ENCODE results near the gene DPP8. TPM values are rescaled to one million over a fixed set of nuclear protein-coding genes. Genes with fewer than 3 reads are reported as not detected.

DPP8 gene
- total RNA-seq (2021) = 25.1 and 27.5 TPM in 2 replicates
- Bru-seq, nascent RNA = percentile 84 among the genes with signal in this experiment
- BruChase-seq, experiment 1, labeled RNA remaining after a 2-hour chase = percentile 81 among the genes with signal in this experiment
- percentile 83 among the genes with signal in this experiment for BruChase-seq, experiment 2, labeled RNA remaining after a 6-hour chase
- long read RNA-seq, transcript DPP8-201 (20 exons, 3,139 nt) = major isoform, 8 of 22 reads
- long read RNA-seq, partial matches to known transcripts = 0 of 22 reads
- long read RNA-seq, other reads (novel, unspliced or antisense) = 10 of 22 reads

GRCh38 chr15:65516997-65517865 is at the start of gene DPP8:
Gene DPP8, minus strand, starts transcription at chr15:65517689. Its CDS starts 5,136 bp downstream, at chr15:65512553.
- H3K79me2 ChIP-seq (ENCODE audit: low read depth) = peaks cover 34% of the 10 kb centered on the region
- no TSS peak for BruUV-seq (replicated peaks)
- H3K9me2 ChIP-seq (ENCODE audit: insufficient read depth) = no peaks in the 10 kb centered on the region
- peak within 1 kb of the TSS; percentile 97 for H3K4me2 ChIP-seq
- H2AFZ ChIP-seq = peak within 1 kb of the TSS; percentile 96
- intact Hi-C loops (cut with micrococcal nuclease; ENCODE audit: unreplicated experiment) = loop anchor here (1.0 kb wide), 1 partner anchor 94 kb away; the partner anchor contains the start of gene INTS14
- POLR2A ChIA-PET (ENCODE audit: unreplicated experiment) = interaction anchor here (0.5 to 0.7 kb wide), 3 partner anchors 18 to 683 kb away, joined by 7 to 20 read pairs (median 8); no protein-coding TSS in a partner anchor
- H3K27ac ChIP-seq = peak within 1 kb of the TSS; percentile 57
- peaks cover 10% of the 10 kb centered on the region for H3K4me1 ChIP-seq (replicated peaks; ENCODE audit: insufficient read depth)
- H3F3A ChIP-seq (ENCODE audit: insufficient read depth, low read depth) = 0 out of 2 replicates have a peak, but pooled peaks cover 6% of the 10 kb centered on the region
- peak; percentile 76 to 93 for DNase-seq
- H3K9me3 ChIP-seq (ENCODE audit: insufficient read depth, low read depth) = no peaks in the 10 kb centered on the region
- no peaks in the 10 kb centered on the region for H3K27me3 ChIP-seq (ENCODE audit: insufficient read depth, low read depth)
- no peak for TF ChIP-seq EZH2 (IDR thresholded peaks at IDR 0.05; ENCODE audit: low read depth)
- TF ChIP-seq CTCF (conservative IDR thresholded peaks at IDR 0.05) = peak; percentile 63
- H3K4me3 ChIP-seq = peak within 1 kb of the TSS; percentile 74
- H3K36me3 ChIP-seq (ENCODE audit: low read depth) = peaks cover 2% of the 10 kb centered on the region; the same call in 1 of the 2 replicates
- CTCF ChIA-PET = interaction anchor here (0.6 to 0.8 kb wide), 6 partner anchors 94 to 1763 kb away, joined by 3 to 9 read pairs (median 5); partner anchors contain the start of gene INTS14
- H4K20me1 ChIP-seq (ENCODE audit: insufficient read depth) = peaks cover 21% of the 10 kb centered on the region; the same call in 1 of the 2 replicates

GRCh38 chr15:65561934-65562333 is 44.4 kb upstream of the DPP8 start:
- Histone ChIP-seq H3K9me2 (ENCODE audit: insufficient read depth) (no peaks in the 10 kb centered on the region), H3K9me3 (ENCODE audit: insufficient read depth, low read depth) (no peaks in the 10 kb centered on the region), H4K20me1 (ENCODE audit: insufficient read depth) (no peaks in the 10 kb centered on the region), H3K27ac (no peak overlapping the region), H3K4me1 (replicated peaks; ENCODE audit: insufficient read depth) (no peaks in the 10 kb centered on the region), H2AFZ (no peak overlapping the region), H3K36me3 (ENCODE audit: low read depth) (no peaks in the 10 kb centered on the region; the same call in 1 of the 2 replicates), H3K27me3 (ENCODE audit: insufficient read depth, low read depth) (no peaks in the 10 kb centered on the region), H3K79me2 (ENCODE audit: low read depth) (no peaks in the 10 kb centered on the region), H3K4me3 (no peak overlapping the region), H3K4me2 (no peak overlapping the region), H3F3A (ENCODE audit: insufficient read depth, low read depth) (no peaks in the 10 kb centered on the region)
- no peak for DNase-seq
- intact Hi-C loops (cut with micrococcal nuclease; ENCODE audit: unreplicated experiment) = no loop called here
- CTCF ChIA-PET = no interaction called here
- no TSS peak for BruUV-seq (replicated peaks)
- POLR2A ChIA-PET (ENCODE audit: unreplicated experiment) = no interaction called here
- TF ChIP-seq EZH2 (IDR thresholded peaks at IDR 0.05; ENCODE audit: low read depth) (no peak), CTCF (conservative IDR thresholded peaks at IDR 0.05) (no peak)

- POLR2A ChIA-PET (ENCODE audit: unreplicated experiment) = interaction anchor here (0.6 kb wide), 1 partner anchor 857 kb away, joined by 4 read pairs; no protein-coding TSS in a partner anchor
- Histone ChIP-seq H3K27ac (no peak overlapping the region), H3K36me3 (ENCODE audit: low read depth) (no peaks in the 10 kb centered on the region; the same call in 1 of the 2 replicates), H3K9me2 (ENCODE audit: insufficient read depth) (no peaks in the 10 kb centered on the region), H3K79me2 (ENCODE audit: low read depth) (no peaks in the 10 kb centered on the region), H2AFZ (no peak overlapping the region), H3K4me3 (no peak overlapping the region), H3K4me1 (replicated peaks; ENCODE audit: insufficient read depth) (no peaks in the 10 kb centered on the region), H3K27me3 (ENCODE audit: insufficient read depth, low read depth) (no peaks in the 10 kb centered on the region), H3K9me3 (ENCODE audit: insufficient read depth, low read depth) (no peaks in the 10 kb centered on the region), H4K20me1 (ENCODE audit: insufficient read depth) (no peaks in the 10 kb centered on the region), H3K4me2 (no peak overlapping the region), H3F3A (ENCODE audit: insufficient read depth, low read depth) (no peaks in the 10 kb centered on the region)
- TF ChIP-seq CTCF (conservative IDR thresholded peaks at IDR 0.05) = no peak
- TF ChIP-seq EZH2 (IDR thresholded peaks at IDR 0.05; ENCODE audit: low read depth) = no peak
- BruUV-seq (replicated peaks) = no TSS peak
- CTCF ChIA-PET = interaction anchor here (0.6 kb wide), 1 partner anchor 35 kb away, joined by 7 read pairs; no protein-coding TSS in a partner anchor
- DNase-seq = no peak
- intact Hi-C loops (cut with micrococcal nuclease; ENCODE audit: unreplicated experiment) = no loop called here
Measured at GRCh38 chr15:65559941-65560340, 42.5 kb upstream of the DPP8 start.

All from PC-9 (cell line).